Stimulated activated CD8-positive, alpha-beta memory T cell treated with anti-CD3 and anti-CD28 coated beads, Interleukin-7, amount 100 ng/mL, for 48 hours (primary cell): ENCODE results near the gene ADAMTS16.

Experiments used
- DNase-seq, 2 donors: peaks; one replicate each; pipeline ENCODE4 v3.0.0-alpha.2; 2020; ENCODE audit warnings: low read depth in 1 of 2; ENCODE audit errors: extremely low read depth in 1 of 2

The ADAMTS16 gene

DNA sequence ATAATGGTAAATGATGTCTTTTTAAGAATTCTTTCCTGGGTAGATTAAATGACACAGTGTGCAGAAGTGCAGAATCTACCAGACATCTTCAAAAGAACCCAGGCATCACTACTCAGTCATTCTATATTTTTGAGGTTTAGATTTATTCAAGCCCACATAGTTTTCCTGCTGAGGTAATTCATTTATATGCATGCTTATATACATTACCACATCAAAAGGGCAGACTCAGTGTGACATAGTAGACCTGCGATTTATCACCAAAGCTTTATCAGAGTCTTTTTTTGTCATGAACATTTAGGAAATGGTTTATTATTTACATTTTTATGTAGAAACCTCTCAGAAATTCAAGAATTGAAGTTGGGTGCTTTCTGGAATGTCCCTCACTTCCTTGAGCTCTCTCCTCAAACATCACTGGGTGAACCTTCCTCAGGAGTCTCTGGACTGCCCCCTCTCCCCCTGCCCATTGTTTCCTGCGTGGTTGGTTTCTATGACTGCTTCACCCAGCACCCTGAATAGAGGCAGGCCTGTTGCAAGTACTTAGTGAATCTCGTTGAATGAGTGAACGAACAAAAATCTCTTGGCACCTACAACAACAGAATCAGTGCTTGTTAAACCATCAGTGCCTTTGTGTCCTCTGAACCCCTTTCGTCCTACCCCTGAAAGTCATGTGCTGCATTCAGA is 42.5 kb downstream of the ADAMTS16 start:
- DNase-seq = no peak

DNA sequence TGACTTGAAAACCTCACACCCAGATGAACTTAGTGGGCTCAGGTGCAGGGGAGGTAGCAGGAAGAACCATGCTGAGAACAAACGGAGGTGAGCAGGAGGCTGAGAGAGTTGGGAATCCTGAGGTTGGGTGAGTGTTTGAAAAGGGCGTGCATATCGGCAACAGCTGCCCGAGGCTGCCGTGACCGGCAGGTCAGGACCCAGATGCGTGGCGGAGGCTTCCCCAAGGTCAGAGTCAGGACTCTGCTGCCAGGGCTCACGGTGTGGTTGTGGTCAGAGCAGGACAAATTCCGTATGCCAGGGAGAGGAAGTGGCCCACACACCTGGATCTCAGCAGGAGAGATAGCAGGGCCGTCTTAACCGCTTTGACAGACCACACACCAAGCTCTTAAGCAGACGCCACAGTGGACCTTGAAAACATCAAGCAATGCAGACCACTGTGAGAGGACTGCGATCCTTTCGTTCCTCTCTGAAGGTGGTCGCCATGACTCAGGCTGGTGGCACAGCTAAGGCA is 43.1 kb downstream of the ADAMTS16 start:
- DNase-seq = no peak

DNA sequence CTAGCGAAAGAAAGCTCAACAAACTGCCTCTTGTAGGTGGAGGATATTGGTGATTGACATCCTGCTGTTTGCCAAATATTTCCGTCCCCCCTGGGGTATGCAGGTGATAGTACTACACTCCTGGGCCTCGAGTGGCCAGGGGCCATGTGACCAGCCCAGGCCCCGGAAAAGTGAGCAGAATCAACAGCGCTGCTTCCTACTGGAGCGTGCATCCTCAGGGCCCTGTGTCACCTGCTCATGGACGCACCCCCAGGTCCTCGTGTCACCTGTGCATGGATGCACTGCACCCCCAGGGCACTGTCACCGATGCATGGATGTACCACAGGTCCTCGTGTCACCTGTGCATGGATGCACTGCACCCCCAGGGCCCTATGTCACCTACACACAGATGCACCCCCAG is 43.8 kb downstream of the ADAMTS16 start:
- DNase-seq = no peak

DNA sequence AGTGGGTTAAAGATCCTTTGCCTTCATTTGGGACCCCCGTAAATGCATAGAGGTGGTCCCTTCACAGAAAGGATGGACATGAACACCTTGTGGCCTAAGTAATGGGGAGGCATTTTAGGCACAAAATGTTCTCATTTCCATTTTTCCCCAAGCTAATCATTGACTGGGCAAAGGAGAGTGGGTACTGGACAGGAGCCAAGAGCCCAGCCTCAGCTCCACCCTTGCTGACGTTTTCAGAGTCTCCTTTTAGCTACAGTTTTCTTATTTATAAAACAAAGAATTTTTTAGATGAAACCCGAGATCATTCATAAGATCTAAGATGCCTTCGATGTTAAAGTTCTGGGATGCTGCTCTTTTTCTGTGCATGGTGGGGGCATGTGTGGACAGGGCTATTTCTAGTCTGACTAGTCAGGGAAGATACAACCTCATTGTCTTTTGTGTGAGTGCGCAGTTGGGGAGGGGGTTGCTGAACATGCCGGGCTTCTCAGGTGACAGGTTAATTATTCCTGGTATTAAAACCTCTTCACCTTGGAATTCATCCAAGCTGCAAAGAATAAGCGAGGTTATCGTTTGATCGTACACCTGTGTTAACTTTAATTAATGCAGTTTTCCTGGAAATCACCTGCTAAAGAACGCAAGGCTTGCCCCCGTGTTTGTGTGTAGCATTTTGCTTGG is 48.4 kb downstream of the ADAMTS16 start:
- no peak for DNase-seq

DNA sequence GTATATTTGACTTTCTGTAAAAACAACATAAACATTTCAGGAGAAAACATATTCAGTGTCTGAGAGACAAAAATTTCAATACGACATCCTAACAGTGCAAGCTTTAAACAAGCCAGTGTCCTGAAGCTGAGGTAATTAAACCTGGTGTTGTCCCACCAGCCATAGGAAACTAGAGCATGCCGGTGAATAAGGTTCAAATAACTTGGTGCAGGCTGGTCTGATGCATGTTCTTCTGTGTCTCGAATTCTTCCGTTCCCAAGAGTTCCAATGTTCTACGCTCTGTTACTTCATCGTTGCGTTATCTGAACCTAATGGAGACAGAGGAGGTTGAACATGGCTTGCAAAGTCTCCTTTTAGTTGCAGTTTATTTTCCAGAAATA is 48.9 kb downstream of the ADAMTS16 start:
- DNase-seq = no peak

DNA sequence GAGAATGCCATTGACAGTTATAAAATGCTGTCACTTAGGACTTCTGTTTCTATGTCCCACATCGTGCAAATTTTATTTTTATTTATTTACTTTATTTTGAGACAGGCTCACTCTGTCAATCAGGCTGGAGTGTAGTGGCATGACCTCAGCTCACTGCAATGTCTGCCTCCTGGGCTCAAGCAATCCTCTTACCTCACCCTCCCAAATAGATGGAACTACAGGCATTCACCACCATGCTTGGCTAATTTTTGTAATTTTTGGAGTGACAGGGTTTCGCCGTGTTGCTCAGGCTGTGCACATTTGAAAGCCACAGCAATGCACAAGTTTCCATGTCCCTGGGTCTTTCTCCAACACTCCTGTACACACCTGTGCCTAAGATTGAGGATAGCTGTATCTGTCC is 51.8 kb downstream of the ADAMTS16 start:
- DNase-seq = no peak

DNA sequence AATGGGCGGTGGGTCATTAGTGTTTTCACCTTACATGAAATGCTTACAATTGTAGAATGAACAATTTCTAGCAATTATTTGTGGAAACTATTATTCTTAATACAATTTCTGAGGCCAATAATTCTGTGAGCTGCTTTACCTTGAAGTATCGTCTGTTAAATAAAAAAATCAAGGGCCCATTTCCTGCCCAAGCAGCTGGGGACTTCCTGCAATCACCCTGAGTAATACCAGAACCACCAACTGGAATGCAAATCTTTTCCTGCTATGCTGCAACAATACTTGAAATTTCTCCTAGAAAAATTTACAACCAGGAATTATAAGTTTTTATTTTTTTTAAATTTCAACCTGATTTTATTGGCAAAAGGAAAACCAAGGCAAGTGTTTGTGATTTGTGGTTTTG is 52.6 kb downstream of the ADAMTS16 start:
- DNase-seq = no peak

DNA sequence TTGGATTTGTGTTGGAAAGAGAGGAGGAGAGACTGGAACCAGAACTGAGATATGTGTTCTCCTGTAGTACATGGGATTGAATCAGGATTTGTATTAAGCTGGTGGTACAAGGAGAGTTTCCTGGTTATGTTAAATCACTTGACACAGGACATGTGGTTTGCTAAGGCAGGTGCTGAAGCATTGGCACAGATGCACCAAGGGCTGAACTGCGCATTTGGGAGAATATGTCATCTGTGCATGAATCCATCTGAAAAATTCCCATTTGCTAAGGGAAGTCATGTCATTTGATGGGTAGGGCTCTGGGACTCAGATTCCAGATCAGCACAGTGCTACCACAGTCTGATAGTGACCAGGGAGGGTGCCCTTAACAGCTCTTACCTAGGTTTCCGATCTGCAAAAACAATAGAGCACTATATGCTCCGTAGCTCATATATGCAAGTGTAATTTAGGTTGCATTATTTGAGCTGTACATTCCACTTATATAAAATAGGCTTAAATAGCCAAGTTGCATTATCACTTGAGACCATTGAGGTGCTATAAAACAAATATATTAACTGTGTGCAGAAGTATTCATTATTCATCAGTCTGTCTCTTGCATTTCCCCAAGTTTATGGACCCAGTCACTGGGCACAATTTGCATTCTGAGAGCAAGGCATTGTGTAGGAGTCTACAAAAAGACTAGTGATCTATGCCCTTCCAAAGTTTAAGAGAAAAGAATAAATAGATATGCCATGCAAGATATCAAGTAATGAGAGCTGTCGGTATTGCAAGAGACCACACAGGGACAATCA is 55.2 kb downstream of the ADAMTS16 start:
- DNase-seq = no peak

DNA sequence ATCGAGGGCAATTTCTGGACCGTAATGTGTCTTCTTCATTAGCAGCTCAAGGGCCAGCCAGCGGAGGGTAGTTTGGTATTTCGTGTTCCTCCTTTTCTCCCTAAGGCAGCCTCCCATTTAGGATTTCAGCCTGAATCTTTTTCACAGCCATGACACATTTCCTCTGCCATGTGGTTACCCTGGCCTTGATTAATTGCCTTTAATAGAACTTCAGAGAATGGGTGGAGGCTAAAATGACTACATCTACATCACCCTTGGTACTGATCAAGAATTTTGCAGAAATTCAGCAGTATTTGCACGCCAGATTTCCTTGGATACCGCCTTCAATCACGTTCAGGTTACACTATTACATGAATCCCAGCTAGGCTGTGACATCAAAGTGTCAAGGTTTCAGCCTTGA is 58.0 kb downstream of the ADAMTS16 start:
- DNase-seq = no peak

DNA sequence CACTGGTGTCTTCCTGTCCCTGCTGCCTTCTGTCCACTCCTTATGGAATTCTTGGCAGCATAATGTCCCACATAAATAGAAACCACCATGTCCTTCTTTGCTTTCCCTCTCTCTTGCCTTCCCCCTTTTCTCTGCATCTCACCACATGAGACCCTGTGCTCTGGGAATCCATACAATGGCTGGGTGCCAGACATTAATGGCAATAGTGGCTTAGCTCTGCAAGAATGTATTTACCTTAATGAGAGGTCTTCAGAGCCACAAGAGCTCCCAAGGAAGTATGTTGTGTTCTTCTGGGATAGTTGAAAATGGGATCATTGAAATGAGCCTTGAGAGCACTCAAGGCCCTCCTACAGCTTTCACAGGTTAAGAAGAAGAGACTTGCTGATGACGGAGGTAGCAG is 58.7 kb downstream of the ADAMTS16 start:
- DNase-seq = no peak

DNA sequence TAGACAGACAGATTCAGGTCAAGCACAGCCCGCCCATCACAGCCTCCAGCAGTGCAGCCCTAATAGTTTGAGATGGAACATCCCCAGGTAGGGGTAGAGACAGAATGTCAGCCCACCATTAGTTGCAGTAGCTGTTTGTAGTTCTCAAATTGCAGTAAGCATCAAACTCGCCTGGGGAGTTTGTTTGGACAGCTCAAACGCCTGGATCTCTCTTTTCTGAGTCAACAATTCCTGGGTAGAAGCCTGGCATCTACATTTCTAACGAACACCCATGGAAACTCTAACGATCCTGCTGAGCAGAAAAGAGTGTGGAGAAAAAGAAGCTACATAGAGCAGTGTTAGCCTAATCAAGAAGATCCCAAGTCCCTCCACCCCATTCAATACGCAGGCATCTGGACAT is 59.4 kb downstream of the ADAMTS16 start:
- no peak for DNase-seq

DNA sequence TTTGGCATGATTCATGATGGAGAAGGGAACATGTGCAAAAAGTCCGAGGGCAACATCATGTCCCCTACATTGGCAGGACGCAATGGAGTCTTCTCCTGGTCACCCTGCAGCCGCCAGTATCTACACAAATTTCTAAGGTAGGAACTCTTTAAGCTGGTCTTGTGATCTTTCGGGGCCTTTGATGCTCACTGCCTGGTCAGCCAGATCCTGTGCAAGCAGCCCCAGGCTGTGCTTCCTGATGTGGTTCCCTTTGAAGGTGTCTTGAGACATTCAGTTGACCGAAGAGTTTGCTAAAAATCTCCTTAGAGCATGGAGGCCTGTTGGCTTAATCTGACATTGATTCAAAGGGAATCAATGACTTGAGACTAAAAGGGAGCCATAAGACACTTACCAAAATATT is 60.0 kb downstream of the ADAMTS16 start:
- no peak for DNase-seq

DNA sequence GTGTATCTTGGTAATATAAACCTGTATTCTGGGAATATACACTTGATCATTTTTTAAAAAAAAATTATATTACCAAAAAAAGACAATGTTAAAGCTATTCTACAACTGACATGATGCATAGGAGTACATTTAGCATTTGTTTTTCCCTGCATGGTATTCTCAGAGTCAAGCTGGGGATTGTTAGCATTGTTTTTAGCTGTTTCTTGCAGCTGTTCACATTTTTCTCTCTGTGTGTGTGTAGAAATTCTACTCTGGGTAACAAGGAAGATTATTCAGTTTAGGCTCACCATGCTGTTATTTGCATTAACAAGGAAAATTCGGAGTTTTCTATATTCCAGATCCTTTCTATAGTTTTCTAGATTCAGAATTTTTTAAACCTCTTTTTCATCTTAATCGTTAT is 62.2 kb downstream of the ADAMTS16 start:
- DNase-seq = no peak

DNA sequence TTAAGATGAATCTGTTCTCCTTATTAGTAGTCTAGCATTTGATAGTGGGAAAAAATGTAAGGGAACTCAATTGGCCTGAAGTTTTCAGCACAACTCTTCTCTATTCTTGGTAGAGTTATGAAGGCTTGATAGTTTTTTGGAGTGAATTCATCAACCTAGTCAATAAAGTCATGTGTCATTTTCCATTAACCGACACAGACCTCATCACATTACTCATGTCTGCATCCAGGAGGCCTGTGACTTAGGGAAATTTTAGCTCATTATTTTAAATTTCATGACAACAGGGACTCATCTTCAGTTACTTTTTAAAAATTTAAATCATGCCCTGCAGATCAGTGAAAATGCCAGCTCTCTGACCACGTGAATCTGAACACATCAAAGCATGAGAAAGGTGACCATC is 63.3 kb downstream of the ADAMTS16 start:
- no peak for DNase-seq

DNA sequence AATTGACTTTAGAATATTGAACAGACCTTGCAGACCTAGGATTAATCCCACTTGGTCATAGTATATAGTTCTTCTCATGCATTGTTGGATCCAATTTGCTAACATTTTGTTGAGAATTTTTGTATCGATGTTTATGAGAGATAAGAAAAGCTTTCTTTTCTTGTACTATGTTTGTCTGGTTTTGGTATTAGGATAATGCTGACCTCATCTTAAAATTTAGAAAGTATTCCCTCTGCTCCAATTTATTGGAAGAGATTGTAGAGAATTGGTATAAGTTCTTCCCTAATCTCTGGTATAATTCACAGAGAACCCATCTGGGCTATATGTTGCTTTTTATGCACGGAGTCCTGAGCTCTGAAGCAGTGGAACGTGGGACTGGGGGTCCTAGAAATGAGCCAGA is 67.7 kb downstream of the ADAMTS16 start:
- DNase-seq = no peak

DNA sequence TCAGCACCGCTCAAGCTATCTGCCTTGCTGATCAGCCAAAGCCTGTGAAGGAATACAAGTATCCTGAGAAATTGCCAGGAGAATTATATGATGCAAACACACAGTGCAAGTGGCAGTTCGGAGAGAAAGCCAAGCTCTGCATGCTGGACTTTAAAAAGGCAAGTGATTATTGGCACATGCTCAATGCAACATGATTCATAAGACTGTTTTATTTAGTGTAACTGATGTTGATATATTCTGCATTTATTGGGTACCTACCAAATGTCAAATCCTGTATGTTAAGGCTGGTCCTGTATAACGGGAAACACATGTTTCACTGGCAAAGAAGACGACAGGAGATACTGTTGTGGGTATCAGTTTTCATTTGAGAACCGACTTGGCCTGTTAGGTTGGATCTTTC is 69.0 kb downstream of the ADAMTS16 start:
- DNase-seq = no peak

DNA sequence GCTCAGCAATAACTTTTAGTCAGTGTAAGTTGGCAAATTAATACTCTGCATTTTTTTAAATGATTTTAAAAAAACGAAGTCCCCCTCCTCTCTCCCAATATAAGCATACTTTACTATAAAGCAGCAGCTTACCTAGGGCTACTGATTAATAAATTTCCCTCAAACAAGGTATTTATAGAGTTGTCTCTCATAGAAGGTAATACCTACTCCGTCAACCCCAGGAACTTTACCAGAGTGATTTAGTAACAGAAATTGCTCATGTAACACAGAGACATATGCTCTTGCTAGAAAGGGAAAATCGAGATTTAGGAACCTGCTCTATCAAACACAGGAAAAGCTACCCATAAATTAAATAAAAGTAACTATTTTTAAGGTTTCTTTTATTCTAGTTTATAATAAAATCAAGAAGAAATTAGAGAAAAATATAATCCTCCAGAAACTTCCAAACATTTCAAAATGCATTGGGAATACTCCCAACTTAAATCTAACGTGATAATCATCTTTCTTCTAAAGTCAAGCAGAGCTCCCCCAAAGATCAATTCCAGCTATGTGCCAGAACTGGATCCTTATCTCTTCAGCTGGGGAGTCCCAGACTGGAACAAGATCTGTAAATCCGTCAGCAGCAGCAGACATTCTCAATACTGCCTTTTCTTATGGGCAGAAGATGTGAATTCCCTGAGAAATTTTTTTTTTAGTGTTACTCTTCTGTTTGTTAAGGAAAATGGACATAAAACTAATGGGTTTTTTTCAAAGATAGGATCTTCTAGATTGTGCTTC is 69.6 kb downstream of the ADAMTS16 start:
- DNase-seq = no peak

DNA sequence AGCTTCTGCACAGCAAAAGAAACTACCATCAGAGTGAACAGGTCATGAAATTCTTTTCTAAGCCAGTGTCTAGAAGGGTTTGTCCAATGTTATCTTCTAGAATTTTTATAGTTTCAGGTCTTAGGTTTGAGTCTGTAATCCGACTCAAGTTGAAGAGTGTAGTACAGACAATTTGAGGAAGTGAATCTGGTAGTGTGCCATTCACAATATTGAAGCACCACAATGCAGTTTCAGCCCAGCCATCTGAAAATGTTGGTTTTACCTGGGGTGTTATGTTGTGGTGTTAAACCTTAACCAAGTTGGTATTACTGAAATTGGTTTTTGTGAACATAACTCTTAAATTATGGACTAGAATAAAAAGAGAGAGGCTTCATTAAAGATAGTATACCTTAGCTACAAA is 77.2 kb downstream of the ADAMTS16 start:
- no peak for DNase-seq

DNA sequence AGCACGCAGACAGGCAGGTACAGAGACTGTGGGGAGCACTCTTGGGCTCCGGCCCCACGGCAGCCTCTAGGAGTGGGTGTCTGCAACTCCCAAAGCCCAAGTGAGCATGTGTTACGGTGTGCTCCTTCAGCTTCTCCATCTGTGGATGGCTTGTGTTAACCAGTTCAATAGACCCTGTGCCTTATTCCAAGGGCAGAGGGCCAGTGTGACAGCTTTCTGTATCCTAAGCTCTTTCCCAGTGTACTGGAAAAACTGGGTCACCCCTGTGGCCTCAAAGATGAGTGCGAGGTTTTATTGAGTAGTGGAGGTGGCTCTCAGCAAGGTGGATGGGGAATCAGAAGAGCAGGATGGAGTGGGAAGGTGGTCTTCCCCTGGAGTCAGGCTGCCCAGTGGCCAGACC is 78.3 kb downstream of the ADAMTS16 start:
- no peak for DNase-seq

DNA sequence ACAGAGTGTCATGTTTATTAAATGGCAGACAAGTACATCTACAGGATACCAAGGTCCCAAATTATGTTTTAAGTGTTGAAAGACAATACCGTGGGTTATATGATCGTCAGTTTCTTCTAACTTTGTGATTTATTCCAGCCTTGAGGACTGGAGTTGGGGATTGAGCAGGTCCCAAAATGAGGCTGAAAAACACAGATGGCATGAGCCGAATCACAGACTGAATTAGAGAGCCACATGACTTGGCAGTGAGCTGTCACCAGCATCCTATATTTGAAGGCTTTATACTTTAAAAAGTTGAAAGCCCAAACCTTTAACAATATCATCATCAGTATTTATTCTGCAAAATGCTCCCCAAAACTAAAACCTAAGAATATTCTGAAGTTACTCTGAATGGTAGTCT is 79.4 kb downstream of the ADAMTS16 start:
- DNase-seq = no peak
